GM10266 (cell line): ENCODE data around the gene CCL22.
"Not testable (repeated sequence)": the region's sequence is repeated elsewhere in the genome, so short reads cannot be mapped to it uniquely, and the experiment has no call there.

Source experiments
- DNase-seq: peaks from one replicate; pipeline ENCODE4 v3.0.0; 2012; ENCODE audit errors: extremely low spot score
- TF ChIP-seq, protein P1 (sequence below): IDR thresholded peaks from 2 replicates; pipeline ENCODE4 v1.5.1; 2012; ENCODE audit warnings: mild to moderate bottlenecking, low read depth; ENCODE audit not compliant: control insufficient read depth, insufficient read depth; ENCODE audit errors: missing control alignments

Gene CCL22

DNA sequence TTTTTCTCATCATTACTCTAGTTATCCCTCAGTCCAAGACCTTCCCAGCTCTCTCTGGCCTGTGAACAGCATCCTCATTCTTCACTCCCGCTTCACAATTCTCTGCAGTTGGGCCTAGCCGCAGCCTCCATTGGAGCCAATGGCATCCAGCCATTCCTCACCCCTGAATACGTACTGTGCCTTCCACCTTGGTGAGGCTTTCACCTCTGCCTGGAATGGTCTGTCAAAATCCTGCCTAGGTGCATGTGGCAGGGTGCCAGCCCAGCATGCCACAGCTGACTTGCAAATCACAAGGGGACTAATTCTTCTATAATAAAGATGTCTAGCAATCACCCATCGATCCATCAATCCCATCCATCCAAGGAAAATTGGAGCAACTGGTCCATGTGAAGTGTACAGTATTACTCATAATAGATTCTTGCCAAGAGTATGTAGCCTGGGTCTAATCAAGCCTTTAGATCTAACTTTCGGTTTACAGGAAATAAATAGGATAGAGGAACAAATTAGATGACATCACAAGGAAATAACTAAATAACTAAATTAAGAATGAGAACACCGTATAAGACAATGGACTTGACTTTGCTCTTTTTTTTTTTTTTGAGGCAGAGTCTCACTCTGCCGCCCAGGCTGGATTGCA is 8.7 kb downstream of the CCL22 start:
- no peak for DNase-seq
- TF ChIP-seq, protein P1, sequence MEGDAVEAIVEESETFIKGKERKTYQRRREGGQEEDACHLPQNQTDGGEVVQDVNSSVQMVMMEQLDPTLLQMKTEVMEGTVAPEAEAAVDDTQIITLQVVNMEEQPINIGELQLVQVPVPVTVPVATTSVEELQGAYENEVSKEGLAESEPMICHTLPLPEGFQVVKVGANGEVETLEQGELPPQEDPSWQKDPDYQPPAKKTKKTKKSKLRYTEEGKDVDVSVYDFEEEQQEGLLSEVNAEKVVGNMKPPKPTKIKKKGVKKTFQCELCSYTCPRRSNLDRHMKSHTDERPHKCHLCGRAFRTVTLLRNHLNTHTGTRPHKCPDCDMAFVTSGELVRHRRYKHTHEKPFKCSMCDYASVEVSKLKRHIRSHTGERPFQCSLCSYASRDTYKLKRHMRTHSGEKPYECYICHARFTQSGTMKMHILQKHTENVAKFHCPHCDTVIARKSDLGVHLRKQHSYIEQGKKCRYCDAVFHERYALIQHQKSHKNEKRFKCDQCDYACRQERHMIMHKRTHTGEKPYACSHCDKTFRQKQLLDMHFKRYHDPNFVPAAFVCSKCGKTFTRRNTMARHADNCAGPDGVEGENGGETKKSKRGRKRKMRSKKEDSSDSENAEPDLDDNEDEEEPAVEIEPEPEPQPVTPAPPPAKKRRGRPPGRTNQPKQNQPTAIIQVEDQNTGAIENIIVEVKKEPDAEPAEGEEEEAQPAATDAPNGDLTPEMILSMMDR, result no peak

DNA sequence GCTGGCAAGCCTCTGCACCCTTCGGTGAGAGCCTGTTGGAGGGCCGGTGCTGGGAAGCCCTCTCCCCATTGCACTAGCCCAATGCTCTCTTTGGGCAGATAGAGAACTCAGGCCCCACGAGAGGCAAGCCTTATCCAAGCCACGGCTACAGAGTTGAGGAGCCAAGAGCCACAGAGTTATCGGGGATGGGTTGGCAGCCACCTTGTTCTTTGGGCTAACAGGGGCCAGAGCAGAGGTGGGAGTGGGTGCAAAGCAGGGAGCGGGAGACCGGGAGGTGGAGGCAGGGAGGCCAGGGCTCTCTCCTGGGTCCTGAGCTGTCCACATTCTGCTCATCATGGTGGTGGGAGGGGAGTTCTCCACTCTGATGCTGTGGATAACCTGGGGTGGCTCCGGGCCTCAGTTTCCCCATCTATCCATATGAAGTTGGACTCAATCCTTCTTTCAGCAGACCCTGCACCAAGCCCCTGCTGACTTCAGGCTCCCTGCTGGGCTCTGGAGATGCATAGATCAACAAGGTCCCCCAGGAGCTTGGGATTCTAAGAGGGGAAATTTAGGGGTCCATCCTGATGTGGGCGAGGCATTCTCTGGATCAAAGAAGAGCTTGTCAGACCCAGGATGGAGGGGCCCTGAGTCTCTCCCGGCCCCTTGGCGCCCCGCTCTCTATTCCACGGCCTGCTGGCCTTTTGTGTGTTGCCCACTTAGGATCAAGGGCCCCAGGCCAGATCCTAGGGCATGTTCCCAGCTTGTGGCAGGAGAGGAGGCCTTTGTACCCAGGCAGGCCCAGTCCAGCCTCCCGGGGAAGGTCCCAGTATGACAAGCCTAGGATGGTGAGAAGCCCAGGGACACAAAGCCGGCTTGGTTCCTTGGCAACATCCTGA is 13.2 kb downstream of the CCL22 start:
- DNase-seq, result no peak
- TF ChIP-seq, protein P1, result no peak

DNA sequence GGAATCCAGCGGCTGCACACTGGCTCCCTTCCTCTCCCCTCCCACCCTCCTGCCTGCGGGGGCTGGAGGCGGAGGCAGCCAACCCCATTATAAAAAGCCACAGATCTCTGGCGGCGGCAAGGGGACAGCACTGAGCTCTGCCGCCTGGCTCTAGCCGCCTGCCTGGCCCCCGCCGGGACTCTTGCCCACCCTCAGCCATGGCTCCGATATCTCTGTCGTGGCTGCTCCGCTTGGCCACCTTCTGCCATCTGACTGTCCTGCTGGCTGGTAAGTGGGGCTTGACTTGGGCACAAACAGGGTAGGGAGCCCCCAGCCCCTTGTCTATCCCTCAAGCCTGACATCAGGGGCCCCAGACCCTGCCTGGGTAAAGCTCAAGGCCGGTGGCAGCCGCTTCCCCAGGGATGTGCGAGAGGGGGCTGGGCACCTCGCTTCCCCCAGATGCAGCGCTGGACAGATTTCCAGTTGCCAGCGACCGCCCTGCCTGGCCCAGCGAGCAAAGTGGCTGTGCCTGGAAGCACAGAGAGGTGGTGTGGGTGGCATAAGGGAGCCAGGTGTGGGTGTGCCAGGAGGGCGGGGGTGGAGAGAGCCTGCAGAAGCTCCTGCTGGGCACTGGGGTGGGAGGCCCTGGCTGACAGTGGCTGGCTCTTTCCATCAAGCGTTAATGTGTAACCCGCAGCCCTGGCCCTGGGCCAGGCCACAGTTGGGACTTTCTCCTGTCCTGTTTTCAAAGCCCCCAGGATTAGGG is 14.0 kb downstream of the CCL22 start, which contains the start of gene CX3CL1:
TSS of gene CX3CL1 (plus strand) at position 119 of the 745 bp plus-strand sequence. CDS start at position 198, 79 bp downstream.
- TF ChIP-seq, protein P1, result no peak
- no peak for DNase-seq

DNA sequence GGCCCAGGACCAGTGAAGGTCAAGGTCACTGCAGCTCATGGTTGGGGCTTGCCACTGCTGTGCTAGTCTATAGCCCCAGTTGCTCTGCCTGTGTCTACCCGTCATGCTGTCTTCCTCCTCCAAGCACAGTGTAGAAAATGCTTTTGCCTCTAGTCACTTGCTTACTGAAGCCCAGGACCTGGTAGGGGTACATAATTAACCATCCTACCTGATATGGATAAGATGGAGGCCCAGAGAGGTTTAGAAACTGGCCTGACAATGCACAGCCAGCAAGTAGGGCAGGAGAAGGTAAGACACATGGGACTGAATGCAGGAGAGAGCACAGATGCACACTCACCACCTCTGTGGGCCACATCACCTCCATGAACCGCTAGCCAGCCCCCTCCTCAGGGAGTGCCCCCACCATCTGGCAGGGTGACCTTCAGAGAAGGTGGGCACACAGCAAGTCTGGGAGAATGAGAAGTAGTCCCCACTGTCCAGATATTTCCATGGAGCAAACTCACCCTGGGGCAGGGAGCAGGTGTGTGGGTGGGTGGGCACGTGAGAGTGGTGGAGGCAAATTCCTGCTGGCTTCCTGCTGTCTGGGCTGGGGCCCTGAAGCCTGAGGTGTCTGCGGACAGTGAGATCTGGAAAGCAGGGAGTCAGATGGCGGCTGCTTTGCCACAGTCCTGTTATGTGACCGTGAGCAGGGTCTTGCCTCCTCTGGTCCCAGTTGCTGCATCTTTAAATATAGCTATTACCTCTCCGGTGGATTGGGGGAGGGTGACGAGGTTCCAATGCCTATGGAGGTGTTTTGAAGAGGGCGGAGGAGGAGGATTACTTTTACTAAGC is 14.7 kb downstream of the CCL22 start:
- no peak for DNase-seq
- TF ChIP-seq, protein P1, result no peak

DNA sequence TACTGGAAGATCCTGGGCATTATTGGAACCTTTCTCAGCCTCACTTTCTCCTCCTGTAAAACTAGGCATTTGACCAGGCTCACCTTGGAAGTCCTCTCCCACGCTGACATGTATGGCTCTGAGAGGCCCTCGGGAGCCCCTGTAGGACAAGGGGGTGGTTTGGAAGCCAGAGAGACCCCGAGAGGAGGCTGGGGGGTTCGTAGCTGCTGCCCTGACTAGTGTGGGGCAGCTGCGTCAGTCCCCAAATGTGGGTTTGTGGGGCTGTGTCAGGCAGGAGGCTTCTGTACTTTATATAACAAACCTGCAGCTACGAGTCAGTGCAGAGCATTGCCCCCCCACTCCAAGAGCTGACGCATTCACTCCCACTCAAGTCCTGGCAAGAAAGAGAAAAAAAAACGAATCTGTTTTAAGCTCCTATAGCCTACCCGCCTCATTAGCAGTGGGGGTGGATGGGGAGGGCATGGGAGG is 15.5 kb downstream of the CCL22 start:
- DNase-seq, result no peak
- TF ChIP-seq, protein P1, result no peak

DNA sequence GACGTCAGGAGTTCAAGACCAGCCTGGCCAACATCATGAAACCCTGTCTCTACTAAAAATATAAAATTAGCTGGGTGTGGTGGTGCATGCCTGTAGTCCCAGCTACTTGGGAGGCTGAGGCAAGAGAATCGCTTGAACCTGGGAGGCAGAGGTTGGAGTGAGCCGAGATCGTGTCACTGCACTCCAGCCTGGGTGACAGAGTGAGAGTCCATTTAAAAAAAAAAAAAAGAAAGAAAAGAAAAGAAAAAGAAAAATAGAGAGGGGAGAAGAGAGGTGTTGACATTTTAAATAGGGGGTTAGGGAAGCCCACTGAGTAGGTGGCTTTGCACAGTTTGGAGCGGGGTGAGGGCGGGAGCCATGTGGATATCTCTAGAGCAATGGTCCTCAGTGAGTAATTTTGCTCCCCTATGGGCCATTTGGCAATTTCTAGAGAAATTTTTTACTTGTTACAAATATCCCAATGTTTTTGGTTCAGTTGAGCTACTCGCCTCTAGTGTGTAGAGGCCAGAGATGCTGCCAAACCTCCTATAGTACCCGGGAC is 16.4 kb downstream of the CCL22 start:
- DNase-seq, result not testable (repeated sequence)

DNA sequence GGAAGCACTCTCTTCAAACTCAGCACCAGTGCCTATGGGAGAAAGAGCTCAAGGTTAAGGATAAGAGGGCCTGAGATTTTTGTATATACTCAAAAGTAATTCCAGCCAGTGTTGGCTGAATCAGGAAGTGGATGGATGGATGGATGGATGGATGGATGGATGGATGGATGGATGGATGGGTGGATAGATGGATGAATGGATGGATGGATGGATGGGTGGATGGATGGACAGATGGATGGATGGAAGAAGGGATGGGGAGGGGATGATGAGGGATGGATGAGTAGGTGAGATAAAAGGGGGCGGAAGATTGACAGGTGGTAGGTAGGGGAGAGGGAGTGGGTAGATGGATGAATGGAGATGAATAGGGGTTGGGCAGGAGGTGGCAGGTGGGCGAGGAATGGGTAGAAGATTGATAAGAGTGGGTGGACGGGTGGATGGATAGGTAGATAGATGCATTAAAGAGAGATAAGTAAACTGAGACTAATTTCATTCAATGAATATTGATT is 17.8 kb downstream of the CCL22 start:
- TF ChIP-seq, protein P1, result no peak
- DNase-seq, result no peak
